ENCODE data around the gene CDX2.

- no peak for TF ChIP-seq CTCF (IDR thresholded peaks at IDR 0.05 in 2 of 3, conservative IDR thresholded peaks at IDR 0.05 in 1 of 3; ENCODE audit: control insufficient read depth in 2 of 3, extremely low read depth in 1 of 3, insufficient read depth in 1 of 3, low read depth in 3 of 3, low read length in 3 of 3)
- TF ChIP-seq PBX3 (IDR thresholded peaks at IDR 0.05; ENCODE audit: insufficient replicate concordance, low read depth, low read length): no peak
- no peak for TF ChIP-seq MYB (IDR thresholded peaks at IDR 0.05; ENCODE audit: borderline replicate concordance, low read depth, low read length)
- no peak for TF ChIP-seq BRCA1 (IDR thresholded peaks at IDR 0.05; ENCODE audit: low read depth, low read length)
- TF ChIP-seq ZNF24 (IDR thresholded peaks at IDR 0.05): no peak
- TF ChIP-seq MAX (IDR thresholded peaks at IDR 0.05; ENCODE audit: low read depth, low read length): no peak
- TF ChIP-seq RUNX3 (IDR thresholded peaks at IDR 0.05; ENCODE audit: low read length): no peak
- TF ChIP-seq ZBTB33 (IDR thresholded peaks at IDR 0.05): no peak
- TF ChIP-seq EZH2 (IDR thresholded peaks at IDR 0.05; ENCODE audit: borderline replicate concordance, control insufficient read depth, low read depth, low read length): no peak
- no peak for TF ChIP-seq CREB1 (IDR thresholded peaks at IDR 0.05; ENCODE audit: low read depth)
- TF ChIP-seq JUND (IDR thresholded peaks at IDR 0.05; ENCODE audit: low read depth, low read length): no peak
These were observed 34.0 kb upstream of the CDX2 start for GRCh38 chr13:28002886-28003698.

All from GM12878 (cell line).